Adipose tissue (tissue), 3 donors: ENCODE results near the gene SLC48A1. TPM values are rescaled to one million over a fixed set of nuclear protein-coding genes. Genes with fewer than 3 reads are reported as not detected.

Source experiments
- H3K27ac ChIP-seq: one replicate; pipeline ENCODE4 v1.5.1; 2013; ENCODE audit warnings: low read depth, low read length
- WGBS, 3 donors: extraction: QIAGEN DNeasy Blood & Tissue Kit; methylation state at CpG; one replicate each; pipeline ENCODE4 v1.1.7; 2013; 5-methylcytosine and 5-hydroxymethylcytosine counted together
- polyA plus RNA-seq, 3 donors: library from polyadenylated mRNA; stranded (reverse); fragments of 200-250 nt; gene quantifications; one replicate each; pipeline ENCODE4 v1.2.3, GENCODE V29; 2013
- donor health status: healthy with polysubstance abuse.
- donor health status: Bipolar disorder and iron deficiency.
- donor health status: healthy.

The SLC48A1 gene
- polyA plus RNA-seq, 3 donors: 9.8 to 21.4 (median 17.0) TPM

DNA sequence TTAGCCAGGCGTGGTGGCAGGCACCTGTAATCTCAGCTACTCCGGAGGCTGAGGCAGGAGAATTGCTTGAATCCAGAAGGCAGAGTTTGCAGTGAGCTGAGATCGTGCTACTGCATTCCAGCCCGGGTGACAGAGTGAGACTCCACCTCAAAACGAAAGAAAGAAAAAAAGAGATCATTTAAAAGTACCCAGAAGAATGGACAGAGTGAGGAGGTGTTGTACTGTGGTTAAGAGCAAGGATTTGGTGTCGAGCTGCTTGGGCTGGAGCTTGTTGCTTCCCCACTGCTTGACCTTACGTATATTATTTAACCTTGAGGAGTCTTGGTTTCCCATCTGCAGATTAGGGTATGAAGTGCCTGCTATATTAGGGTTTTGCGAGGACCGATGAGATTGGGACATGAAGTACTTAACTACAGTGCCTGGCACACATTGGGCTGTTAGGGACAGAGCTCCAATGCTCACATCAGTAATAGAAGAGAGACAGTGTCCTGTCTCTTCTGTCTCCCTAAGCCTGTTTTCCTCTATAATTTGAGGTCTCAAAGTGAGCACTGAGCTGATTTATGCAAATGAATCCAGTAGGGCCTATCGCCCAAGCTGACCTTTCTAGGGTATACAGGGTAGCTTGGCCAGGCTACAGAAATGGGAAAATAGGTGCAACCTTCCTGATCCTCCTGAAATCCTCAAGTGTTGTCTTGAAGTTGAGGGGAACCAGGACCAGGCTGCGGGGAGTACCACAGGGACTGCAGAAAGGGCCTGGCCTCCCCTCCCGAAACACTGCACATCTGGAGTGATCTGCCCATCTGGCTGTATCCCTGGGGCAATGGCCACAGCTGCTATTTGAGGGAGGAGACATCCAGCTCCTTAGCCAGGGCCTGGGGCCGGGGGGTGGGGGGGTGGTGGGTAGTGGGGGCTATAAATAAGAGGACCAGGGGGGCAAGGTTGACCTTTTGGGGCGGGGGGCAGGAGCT lies 55.3 kb downstream of the SLC48A1 start:
- 54 to 73% (median 58%) methylated on average over 14 of the region's 14 CpGs for whole genome bisulfite sequencing, 3 donors
- H3K27ac ChIP-seq: no peak overlapping the region

DNA sequence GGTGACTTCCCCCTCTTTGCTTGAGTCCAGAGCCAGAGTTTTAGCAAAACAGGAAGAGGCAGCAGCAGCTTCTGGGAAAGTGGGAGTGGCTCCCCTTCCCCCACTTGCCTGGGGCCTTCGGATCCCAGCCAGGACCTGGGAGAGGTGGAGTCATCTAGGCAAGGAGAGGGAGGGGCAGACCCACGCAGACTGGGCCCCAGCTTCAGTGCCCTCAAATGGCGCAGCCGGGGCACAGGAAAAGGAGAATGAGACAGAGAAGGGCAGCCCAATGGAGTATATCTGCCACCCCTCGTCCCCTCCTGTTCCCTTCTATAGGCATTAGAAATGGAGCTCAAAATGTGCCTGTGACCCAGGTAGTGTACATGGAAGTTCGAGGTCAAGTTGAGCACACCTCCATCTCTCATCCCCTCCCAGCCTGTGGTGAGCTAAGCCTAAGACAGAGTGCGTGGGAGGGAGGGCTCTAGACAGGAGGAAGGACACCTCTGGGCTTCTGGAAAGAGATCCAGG lies 56.0 kb downstream of the SLC48A1 start:
- WGBS, 3 donors: 23 to 37% (median 24%) methylated on average over 7 of the region's 7 CpGs
- no peak overlapping the region for H3K27ac ChIP-seq

- WGBS, 3 donors: 55 to 85% (median 81%) methylated on average over 4 of the region's 4 CpGs
- H3K27ac ChIP-seq: no peak overlapping the region
Observed at GRCh38 chr12:47829584-47829983, 56.5 kb downstream of the SLC48A1 start.

Other genes with a start within 250 kb of the SLC48A1 start
- 1 to 10 TPM; 5.9 to 9.2 (median 7.5) TPM for gene RPAP3, start 67.2 kb upstream of the SLC48A1 start, polyA plus RNA-seq
- 1 to 10 TPM in 1 of 3 donors, under 1 TPM in 2; 0.14 to 2.0 (median 0.54) TPM for gene ENDOU, start 47.7 kb upstream of the SLC48A1 start, polyA plus RNA-seq
- 100 to 1,000 TPM in 1 of 3 donors, 10 to 100 TPM in 2; 11.6 to 239 (median 57.9) TPM for gene RAPGEF3, start 14.4 kb upstream of the SLC48A1 start, polyA plus RNA-seq
- gene HDAC7, start 46.7 kb downstream of the SLC48A1 start, polyA plus RNA-seq: 100 to 1,000 TPM in 1 of 3 donors, 10 to 100 TPM in 2; 18.9 to 107 (median 59.0) TPM
- 1 to 10 TPM; 1.2 to 2.9 (median 1.5) TPM for gene VDR, start 131.8 kb downstream of the SLC48A1 start, polyA plus RNA-seq
- gene TMEM106C, start 190.4 kb downstream of the SLC48A1 start, polyA plus RNA-seq: 10 to 100 TPM; 21.9 to 52.5 (median 37.9) TPM
- gene COL2A1, start 231.2 kb downstream of the SLC48A1 start, polyA plus RNA-seq: 1 to 10 TPM in 1 of 3 donors, under 1 TPM in 1, not detected in 1; 0.07 to 1.1 TPM